Lower lobe of right lung (tissue), 2 donors: ENCODE data around the gene ITPRIPL2. TPM values are rescaled to one million over a fixed set of nuclear protein-coding genes. Genes with fewer than 3 reads are reported as not detected.

Experiments used
- ATAC-seq, 2 donors: fragments of 200-7000 bp; cut with Tn5 transposase; one replicate each; pipeline ENCODE4 v1.9.1; 2020 to 2022; ENCODE audit warnings: mild to moderate bottlenecking in 2 of 2, moderate library complexity in 2 of 2
- DNase-seq: peaks from one replicate; pipeline ENCODE4 v3.0.0-alpha.2; 2020
- H3K27ac ChIP-seq: fragments of 200-600 bp; one replicate; pipeline ENCODE4 v1.8.0; 2022
- H3K27me3 ChIP-seq: fragments of 200-600 bp; one replicate; pipeline ENCODE4 v1.8.0; 2022; ENCODE audit warnings: low read depth
- H3K36me3 ChIP-seq: fragments of 200-600 bp; one replicate; pipeline ENCODE4 v1.8.0; 2022; ENCODE audit warnings: mild to moderate bottlenecking
- H3K4me1 ChIP-seq: fragments of 200-600 bp; one replicate; pipeline ENCODE4 v1.8.0; 2022
- H3K4me3 ChIP-seq: fragments of 200-600 bp; one replicate; pipeline ENCODE4 v1.8.0; 2022; ENCODE audit warnings: mild to moderate bottlenecking
- H3K9me3 ChIP-seq: fragments of 200-600 bp; one replicate; pipeline ENCODE4 v1.8.0; 2022
- intact Hi-C: fragments of 100-400 bp; cut with DNase I; formaldehyde crosslinking; loops from one replicate; pipeline ENCODE4 v1.11.0; 2022
- total RNA-seq: library from RNA; stranded (reverse); fragmentation: NEBNext Ultra II Directional; extraction: Animal tissue kit (Norgen Biotek cat#: 25700); gene quantifications from one replicate; pipeline ENCODE4 v1.2.1, GENCODE V29; 2021
- TF ChIP-seq, protein P1 (sequence below): fragments of 200-600 bp; IDR thresholded peaks from one replicate; pipeline ENCODE4 v1.8.0; 2022; ENCODE audit warnings: antibody characterized with exemption, mild to moderate bottlenecking
- donor health status: DM: no; HTN: yes; CAD: no; lungs with severe emphysema.

ITPRIPL2 gene
- total RNA-seq, 1 donor from 2014 or later: 60.7 TPM

DNA sequence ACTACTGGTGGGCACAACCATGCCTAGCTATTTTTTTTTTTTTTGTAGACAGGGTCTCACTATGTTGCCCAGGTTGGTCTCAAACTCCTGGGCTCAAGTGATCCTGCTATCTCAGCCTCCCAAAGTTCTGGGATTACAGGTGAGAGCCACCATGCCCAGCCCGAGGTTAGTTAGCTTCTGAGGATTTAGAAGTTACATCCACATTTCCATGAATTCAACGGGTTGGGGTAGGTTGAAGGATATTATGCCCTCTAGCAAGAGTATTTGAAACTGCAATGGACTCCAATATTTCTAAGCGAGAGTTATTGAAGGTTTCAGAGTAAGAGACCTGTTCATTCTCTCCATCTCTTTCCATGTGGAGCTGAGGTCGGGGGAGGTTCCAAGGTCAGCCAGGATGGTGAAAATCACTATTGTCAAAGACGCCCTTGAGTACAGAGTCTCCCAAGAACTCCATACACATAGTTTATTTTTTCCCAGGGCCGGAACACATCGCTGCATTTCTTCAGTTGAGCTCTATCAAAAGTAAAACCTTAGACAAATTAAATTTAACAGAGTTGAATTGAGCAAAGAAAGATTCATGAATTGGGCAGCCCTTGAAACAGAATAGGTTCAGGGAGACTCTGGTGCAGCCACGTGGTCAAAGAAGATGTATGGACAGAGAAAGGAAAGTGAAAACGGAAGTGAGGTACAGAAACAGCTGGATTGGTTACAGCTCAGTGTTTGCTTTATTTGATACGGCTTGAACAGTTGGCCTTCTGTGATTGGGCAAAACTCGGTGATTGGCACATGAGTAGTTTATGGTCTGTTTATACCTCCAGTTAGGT, 19.0 kb upstream of the ITPRIPL2 start:
- ATAC-seq: peak; percentile 44 to 55
- intact Hi-C loops: no loop called here

DNA sequence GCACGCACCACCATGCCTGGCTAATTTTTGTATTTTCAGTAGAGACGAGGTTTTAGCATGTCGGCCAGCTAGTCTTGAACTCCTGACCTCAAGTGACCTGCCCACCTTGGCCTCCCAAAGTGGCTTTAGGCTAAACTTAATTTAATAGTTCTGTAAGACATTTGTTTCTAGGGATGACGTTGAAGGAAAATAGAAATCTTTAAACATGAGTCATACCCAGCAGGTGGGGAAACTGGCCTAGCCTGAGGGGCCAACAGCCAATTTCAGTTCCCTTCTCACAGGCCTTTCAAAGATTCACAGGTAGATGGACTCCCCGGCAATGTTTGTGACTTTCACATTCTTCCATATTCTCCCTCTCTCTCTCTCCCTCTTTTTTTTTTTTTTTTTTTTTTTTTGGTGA, 18.1 kb upstream of the ITPRIPL2 start:
- H3K27me3 ChIP-seq: no peaks in the 10 kb centered on the region
- TF ChIP-seq, protein P1, sequence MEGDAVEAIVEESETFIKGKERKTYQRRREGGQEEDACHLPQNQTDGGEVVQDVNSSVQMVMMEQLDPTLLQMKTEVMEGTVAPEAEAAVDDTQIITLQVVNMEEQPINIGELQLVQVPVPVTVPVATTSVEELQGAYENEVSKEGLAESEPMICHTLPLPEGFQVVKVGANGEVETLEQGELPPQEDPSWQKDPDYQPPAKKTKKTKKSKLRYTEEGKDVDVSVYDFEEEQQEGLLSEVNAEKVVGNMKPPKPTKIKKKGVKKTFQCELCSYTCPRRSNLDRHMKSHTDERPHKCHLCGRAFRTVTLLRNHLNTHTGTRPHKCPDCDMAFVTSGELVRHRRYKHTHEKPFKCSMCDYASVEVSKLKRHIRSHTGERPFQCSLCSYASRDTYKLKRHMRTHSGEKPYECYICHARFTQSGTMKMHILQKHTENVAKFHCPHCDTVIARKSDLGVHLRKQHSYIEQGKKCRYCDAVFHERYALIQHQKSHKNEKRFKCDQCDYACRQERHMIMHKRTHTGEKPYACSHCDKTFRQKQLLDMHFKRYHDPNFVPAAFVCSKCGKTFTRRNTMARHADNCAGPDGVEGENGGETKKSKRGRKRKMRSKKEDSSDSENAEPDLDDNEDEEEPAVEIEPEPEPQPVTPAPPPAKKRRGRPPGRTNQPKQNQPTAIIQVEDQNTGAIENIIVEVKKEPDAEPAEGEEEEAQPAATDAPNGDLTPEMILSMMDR: no peak
- H3K4me3 ChIP-seq: no peak overlapping the region
- H3K27ac ChIP-seq: no peak overlapping the region
- no peaks in the 10 kb centered on the region for H3K9me3 ChIP-seq
- H3K36me3 ChIP-seq: no peaks in the 10 kb centered on the region
- no peaks in the 10 kb centered on the region for H3K4me1 ChIP-seq
- ATAC-seq (no peak), DNase-seq (no peak)
- intact Hi-C loops: no loop called here

More for the DNA sequence above, 19.0 kb upstream of the ITPRIPL2 start:
- Histone ChIP-seq H3K36me3 (no peaks in the 10 kb centered on the region), H3K27me3 (no peaks in the 10 kb centered on the region), H3K27ac (no peak overlapping the region), H3K4me3 (no peak overlapping the region), H3K4me1 (no peaks in the 10 kb centered on the region), H3K9me3 (no peaks in the 10 kb centered on the region)
- DNase-seq: no peak
- TF ChIP-seq, protein P1: no peak

DNA sequence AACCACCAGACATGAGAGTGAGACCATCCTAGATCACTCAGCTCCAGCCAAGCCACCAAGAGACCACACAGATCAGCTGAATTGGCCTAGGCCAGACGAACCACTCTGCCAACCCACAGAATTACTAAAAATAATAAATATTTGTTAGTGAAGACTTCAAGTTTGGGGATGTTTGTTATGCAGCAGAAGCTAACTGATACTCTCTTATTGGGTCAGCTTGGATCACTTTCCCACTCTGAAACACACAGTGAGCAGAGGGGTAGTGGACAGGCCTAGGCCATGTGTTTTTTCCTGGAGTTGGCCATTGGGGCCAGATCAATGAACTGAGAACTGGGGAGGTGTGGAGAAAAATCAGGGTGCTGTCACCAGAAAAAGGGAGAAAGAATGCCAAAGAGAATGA, 15.6 kb upstream of the ITPRIPL2 start:
- DNase-seq (no peak), ATAC-seq (no peak)
- no peaks in the 10 kb centered on the region for H3K4me1 ChIP-seq
- H3K36me3 ChIP-seq: no peaks in the 10 kb centered on the region
- no peaks in the 10 kb centered on the region for H3K27me3 ChIP-seq
- intact Hi-C loops: no loop called here
- no peak overlapping the region for H3K27ac ChIP-seq
- TF ChIP-seq, protein P1: no peak
- no peak overlapping the region for H3K4me3 ChIP-seq
- H3K9me3 ChIP-seq: no peaks in the 10 kb centered on the region

DNA sequence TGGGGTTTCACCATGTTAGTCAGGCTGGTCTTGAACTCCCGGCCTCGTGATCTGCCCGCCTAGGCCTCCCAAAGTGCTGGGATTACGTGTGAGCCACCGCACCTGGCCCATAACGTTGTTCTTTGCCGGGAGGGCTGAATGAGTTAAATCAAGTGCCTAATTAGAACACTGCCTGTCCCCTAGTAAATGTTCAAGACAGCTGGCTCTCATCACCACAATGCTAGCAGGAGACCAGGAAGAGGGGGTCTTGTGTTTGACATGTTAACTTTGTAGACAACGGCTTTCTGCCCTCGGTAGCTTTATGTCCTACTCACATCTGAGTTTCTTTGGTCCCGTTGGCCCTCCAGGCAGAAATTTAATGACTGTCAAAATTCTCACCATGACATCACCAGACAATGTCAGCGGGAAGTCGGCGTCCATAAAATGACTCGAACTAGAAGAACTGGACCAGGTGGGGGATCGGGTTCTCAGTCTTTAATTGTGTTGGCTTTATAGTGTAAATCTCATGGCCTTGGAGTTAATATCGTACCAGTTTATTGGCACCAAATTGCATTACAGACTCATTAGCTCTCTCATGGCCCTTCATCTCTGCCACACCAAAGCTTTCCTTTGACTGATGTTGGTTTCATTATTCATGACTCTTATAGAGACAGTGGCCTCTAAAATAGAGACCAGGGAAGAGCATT, 11.4 kb upstream of the ITPRIPL2 start:
- Histone ChIP-seq H3K4me1 (peaks cover 19% of the 10 kb centered on the region), H3K27me3 (no peaks in the 10 kb centered on the region), H3K27ac (no peak overlapping the region), H3K4me3 (no peak overlapping the region), H3K9me3 (no peaks in the 10 kb centered on the region), H3K36me3 (no peaks in the 10 kb centered on the region)
- intact Hi-C loops: no loop called here
- ATAC-seq (no peak), DNase-seq (no peak)
- TF ChIP-seq, protein P1: no peak

DNA sequence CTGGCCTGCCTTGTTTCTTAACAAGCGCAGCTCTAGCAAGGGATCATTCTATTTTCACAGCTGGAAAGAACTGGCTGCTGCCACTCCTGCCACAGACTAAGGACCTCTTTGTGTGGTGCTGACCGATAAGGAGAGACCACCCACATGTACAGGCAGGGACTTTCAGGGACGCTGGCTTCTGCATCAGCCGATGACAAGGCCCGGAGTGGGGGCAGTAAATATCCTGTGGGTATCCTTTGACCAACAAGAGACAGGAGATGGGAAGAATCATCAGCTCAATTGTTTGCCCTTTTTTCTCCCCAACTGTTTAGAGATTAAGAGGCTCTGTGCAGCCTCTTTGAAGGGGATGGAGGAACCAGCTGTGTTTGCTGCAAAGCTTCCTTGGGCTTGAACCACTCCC, 9.2 kb upstream of the ITPRIPL2 start:
- H3K27ac ChIP-seq: no peak overlapping the region
- H3K9me3 ChIP-seq: no peaks in the 10 kb centered on the region
- DNase-seq: no peak
- TF ChIP-seq, protein P1: no peak
- no peak overlapping the region for H3K4me3 ChIP-seq
- H3K4me1 ChIP-seq: peaks cover 26% of the 10 kb centered on the region
- no peak for ATAC-seq
- H3K27me3 ChIP-seq: no peaks in the 10 kb centered on the region
- H3K36me3 ChIP-seq: no peaks in the 10 kb centered on the region
- intact Hi-C loops: no loop called here
